ENCODE data around the gene ULBP3.
"Not testable (repeated sequence)": the region's sequence is repeated elsewhere in the genome, so short reads cannot be mapped to it uniquely, and the experiment has no call there.

The ULBP3 gene

GRCh38 chr6:150025201-150025917, 43.6 kb downstream of the ULBP3 start, which contains the start of gene RAET1L:
TSS of gene RAET1L (minus strand) at chr6:150025532. CDS start at chr6:150025471, 61 bp downstream.
- no peak for TF ChIP-seq CTCF (IDR thresholded peaks at IDR 0.05)
- no peak for TF ChIP-seq ZFX (IDR thresholded peaks at IDR 0.05; ENCODE audit: borderline replicate concordance)
- H3K27ac ChIP-seq: no peak within 1 kb of the TSS

GRCh38 chr6:150024646-150025155, 44.2 kb downstream of the ULBP3 start:
- H3K27ac ChIP-seq: no peak overlapping the region
- TF ChIP-seq ZFX (IDR thresholded peaks at IDR 0.05; ENCODE audit: borderline replicate concordance) (no peak), CTCF (IDR thresholded peaks at IDR 0.05) (no peak)

- H3K27ac ChIP-seq: not testable (repeated sequence)
These were observed 44.9 kb downstream of the ULBP3 start for GRCh38 chr6:150024021-150024420.

GRCh38 chr6:150021870-150022269, 47.1 kb downstream of the ULBP3 start:
- H3K27ac ChIP-seq: not testable (repeated sequence)

GRCh38 chr6:150018846-150019580, 49.9 kb downstream of the ULBP3 start:
- H3K27ac ChIP-seq: no peak overlapping the region
- TF ChIP-seq CTCF (IDR thresholded peaks at IDR 0.05) (no peak), ZFX (IDR thresholded peaks at IDR 0.05; ENCODE audit: borderline replicate concordance) (no peak)

- TF ChIP-seq CTCF (IDR thresholded peaks at IDR 0.05): peak; percentile 35
- H3K27ac ChIP-seq: not testable (repeated sequence)
These were observed 51.8 kb downstream of the ULBP3 start for GRCh38 chr6:150017186-150017521.

- peak; percentile 70 for TF ChIP-seq CTCF (IDR thresholded peaks at IDR 0.05)
- TF ChIP-seq ZFX (IDR thresholded peaks at IDR 0.05; ENCODE audit: borderline replicate concordance): no peak
- H3K27ac ChIP-seq: no peak overlapping the region
These were observed 52.4 kb downstream of the ULBP3 start for GRCh38 chr6:150016324-150017185.

GRCh38 chr6:150015281-150016001, 53.5 kb downstream of the ULBP3 start:
- not testable (repeated sequence) for H3K27ac ChIP-seq

- H3K27ac ChIP-seq: not testable (repeated sequence)
These were observed 54.2 kb downstream of the ULBP3 start for GRCh38 chr6:150014623-150015280.

- not testable (repeated sequence) for H3K27ac ChIP-seq
These were observed 54.9 kb downstream of the ULBP3 start for GRCh38 chr6:150013785-150014622.

All from 22Rv1 (cell line).